ENCODE measurements around the gene SSH2.

GRCh38 chr17:29716566-29716965 is 213.5 kb downstream of the SSH2 start:
- TF ChIP-seq CTCF (IDR thresholded peaks at IDR 0.05) (no peak), EP300 (IDR thresholded peaks at IDR 0.05) (no peak)

Measured in ovary (tissue), 3 donors.